Neural progenitor cell (in vitro differentiated cells): Measurements from ENCODE around the gene KLF9.

Experiments used
- CTCF ChIP-seq: fragments of 200-600 bp; sonication (generic); IDR thresholded peaks from 2 replicates; pipeline ENCODE4 v1.5.1; 2017; ENCODE audit warnings: antibody characterized with exemption, mild to moderate bottlenecking
- EZH2 ChIP-seq: fragments of 200-600 bp; sonication (generic); IDR thresholded peaks from 2 replicates; pipeline ENCODE4 v1.6.1; 2017; ENCODE audit warnings: antibody characterized with exemption, mild to moderate bottlenecking, moderate library complexity

- TF ChIP-seq CTCF (no peak), EZH2 (no peak)
Observed at GRCh38 chr9:70409800-70410199, 4.7 kb downstream of the KLF9 start.
